Stimulated activated CD8-positive, alpha-beta memory T cell treated with anti-CD3 and anti-CD28 coated beads, Interleukin-4, amount 100 ng/mL, for 1 hour (primary cell): Measurements from ENCODE around the gene TEX48.

ENCODE experiments used
- DNase-seq, 2 donors: peaks; one replicate each; pipeline ENCODE4 v3.0.0-alpha.2; 2020; ENCODE audit warnings: low read depth in 2 of 2, low spot score in 1 of 2

Gene TEX48, protein sequence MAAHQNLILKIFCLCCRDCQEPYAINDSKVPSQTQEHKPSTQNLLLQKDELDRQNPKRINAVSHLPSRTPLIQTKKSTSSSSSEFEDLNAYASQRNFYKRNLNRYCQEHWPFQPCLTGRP

DNA sequence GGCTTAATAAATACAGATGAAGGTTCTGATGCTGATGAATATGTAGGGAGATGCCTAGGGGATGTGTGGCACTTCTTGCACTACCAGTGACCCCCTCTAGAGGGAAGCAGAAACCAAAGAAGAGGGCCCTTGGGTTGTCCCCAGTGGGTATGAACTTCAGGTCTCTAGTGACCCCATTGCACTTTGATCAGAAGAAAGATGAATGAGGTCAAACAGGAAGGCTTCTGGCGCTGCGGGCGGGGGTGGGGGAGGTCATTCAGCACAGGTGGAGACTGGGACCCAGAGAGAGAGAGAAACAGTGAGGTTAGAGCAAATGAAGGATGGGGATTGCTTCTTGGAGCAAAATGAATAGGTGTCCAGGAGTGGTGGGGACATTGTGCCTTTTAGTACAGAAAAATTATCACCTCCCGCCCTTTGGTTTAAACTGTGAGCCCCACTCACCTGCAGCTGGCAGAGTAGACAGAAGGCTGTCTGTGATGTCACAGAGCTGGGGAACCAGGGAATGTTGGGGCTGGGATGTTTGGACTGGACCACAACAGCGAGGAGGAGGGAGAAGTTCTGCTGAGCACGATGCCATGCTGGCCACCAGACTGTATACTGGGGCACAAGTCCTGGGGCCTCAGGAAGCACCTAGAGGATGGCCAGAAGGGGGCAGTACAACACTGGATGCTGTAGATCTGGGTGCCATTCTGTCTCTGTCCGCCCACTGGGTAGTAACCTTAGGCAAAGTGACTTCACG lies at the start of gene TEX48:
TSS of gene TEX48 (minus strand) at position 599 of the 739 bp plus-strand sequence. CDS start 10,469 bp downstream, outside the sequence.
- peak; percentile 46 to 52 for DNase-seq

DNA sequence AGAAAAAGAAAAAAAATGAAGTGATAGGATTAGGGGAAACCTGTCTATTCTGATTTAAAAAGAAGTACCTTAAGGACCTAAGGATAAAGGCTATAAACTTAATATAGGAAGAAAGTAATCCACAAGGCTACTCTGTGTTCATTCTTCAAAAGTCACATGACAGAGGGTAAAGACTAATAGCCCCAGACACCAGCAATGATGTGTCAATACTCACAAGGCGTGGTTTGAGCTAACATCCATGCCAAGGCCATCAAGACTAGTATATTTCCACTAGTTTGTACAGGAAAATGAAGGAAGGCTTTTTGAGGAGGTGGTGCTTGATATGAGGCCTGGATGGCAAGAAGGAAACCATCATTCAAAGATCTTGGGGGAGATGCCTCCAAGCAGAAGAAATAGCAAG lies 49.7 kb upstream of the TEX48 start:
- no peak for DNase-seq

DNA sequence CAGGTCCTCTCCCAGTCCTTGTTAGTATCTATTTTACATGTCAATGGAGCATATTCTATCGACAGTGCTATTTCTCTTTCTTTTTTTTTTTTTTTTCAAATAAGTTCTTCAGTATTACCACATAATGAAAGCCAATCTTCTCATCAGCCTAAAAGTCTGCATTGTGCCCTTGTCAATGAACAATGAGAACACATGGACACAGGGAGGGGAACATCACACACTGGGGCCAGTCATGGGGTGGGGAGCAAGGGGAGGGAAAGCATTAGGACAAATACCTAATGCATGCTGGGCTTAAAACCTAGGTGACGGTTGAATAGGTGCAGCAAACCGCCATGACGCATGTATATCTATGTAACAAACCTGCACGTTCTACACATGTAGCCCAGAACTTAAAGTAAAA lies 47.7 kb upstream of the TEX48 start:
- no peak for DNase-seq

DNA sequence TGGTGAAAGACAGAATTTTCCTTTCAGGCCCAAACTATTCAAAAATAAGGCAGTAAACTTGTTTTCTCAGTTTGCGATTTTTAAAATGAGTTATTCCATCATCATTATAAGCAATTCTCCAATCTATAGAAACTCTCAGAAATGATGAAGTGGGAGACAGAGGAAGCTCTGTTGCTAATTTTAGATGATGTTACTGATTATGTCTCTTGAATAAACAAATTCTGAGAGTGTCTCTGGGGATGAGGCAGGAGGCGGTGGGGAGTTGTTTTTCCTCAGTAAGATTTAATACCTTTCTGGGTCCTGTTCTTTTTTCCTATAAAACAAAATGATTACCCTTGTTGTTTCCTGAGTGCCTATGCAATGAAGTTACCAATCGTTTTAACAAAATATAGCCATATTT lies 43.9 kb upstream of the TEX48 start:
- no peak for DNase-seq

DNA sequence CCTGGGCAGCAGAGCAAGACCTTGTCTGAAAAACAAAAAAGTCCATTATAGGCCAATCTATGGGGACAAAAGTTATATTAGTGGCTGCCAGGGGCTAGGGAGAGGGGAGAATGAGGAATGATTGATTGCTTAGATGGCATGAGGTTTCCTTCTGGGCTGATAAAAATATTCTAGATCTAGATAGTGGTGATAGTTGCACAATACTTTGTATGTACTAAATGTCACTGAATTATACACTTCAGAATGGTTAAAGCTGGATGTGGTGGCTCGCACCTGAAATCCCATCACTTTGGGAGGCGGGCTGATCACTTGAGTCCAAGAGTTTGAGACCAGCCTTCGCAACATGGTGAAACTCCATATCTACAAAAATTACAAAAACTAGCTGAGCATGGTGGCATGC lies 42.8 kb upstream of the TEX48 start:
- no peak for DNase-seq

DNA sequence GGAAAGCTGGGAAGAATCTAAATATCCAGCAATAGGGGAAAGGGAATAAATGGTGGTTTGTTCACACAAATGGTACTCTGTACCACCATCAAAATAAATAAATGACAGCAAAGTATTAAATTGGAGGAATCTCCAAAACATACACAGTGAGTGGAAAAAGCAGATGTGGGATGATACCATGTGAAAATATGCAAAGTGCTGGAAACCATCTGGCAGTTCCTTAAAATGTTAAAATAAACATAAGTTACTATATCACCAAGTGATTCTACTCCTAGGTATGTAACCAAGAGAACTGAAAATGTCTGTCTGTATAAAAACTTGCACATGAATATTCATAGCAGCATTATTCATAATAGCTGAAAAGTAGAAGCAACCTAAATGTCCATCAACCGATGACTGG lies 41.9 kb upstream of the TEX48 start:
- DNase-seq: no peak

DNA sequence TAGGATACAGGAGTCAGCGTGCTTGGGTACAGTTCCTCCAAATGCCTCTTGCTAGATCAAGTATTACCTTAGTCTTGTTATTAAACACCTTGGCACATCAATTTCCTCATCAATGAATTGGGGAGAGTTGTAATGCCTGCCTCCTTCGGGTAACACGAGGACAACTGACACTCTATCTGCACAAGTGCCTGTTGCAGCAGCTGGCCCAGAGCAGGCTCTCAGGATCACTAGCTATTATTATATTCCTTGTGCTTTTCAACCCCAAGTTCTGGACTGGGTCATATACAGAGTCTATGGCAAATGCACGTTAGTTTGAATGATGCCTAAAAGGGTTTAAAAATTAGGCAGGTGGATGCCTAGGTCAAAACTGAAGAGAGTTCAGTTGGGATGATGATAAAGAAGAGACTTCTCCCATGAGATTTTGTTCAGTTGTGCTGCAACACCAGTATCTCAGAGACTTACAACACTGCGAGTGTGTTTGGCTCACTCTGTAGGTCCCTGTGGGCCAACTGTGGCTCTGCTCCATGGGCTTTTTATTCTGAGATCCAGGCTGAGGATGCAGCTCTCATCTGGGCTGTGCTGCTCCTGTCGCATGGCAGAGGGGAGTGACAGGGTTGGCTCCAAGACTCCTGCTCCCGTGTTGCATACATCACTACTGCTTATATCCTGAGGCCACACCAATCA lies 41.1 kb upstream of the TEX48 start:
- DNase-seq: no peak

DNA sequence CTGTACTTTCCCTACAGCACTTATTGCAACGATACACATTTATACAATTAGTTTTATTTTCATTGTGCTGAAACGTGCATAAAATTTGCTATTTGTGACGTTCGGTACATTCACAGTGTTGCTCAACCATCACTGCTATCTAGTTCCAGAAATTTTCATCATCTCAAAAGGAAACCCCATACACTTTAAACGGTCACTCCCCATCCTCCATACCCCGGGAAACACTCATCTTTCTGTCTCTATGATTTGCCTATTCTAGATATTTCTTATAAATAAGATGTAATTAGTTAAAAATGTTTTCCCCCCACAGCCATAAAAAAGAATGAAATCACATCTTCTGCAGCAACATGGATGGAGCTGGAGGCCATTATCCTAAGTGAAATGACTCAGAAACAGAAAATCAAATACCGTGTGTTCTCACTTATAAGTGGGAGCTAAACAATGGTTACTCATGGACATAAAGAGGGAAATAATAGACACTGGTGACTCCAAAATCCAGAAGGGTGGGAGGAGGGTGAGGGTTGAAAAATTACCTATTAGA lies 40.2 kb upstream of the TEX48 start:
- DNase-seq: no peak

DNA sequence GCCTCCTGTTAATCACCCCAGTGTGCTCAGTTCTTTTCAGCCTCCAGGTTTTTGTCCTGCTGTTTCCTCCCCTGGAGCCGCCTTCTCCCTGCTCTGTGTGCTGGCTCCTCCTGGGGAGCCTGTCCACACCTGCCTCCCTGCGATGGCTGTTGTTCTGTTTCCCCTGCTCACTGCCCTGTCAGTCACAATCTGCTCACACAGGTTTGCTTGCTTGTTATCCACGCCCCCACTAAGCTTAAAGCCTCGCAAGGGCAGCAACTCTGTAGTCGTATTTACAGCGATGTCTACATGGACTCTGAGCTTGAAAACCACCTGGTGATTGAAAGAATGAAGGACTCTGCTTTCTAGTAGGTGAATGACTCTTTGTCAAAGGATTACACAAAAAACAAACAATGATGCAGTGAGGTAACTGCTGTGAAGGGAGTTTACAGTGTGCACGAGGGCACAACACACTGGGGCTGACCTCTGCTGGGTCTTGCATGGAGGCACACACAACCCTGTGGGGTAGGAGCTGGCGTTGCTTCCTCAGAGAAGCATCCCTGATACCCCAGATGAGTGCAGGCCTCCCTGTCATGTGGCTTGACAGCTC lies 39.6 kb upstream of the TEX48 start:
- DNase-seq: no peak

DNA sequence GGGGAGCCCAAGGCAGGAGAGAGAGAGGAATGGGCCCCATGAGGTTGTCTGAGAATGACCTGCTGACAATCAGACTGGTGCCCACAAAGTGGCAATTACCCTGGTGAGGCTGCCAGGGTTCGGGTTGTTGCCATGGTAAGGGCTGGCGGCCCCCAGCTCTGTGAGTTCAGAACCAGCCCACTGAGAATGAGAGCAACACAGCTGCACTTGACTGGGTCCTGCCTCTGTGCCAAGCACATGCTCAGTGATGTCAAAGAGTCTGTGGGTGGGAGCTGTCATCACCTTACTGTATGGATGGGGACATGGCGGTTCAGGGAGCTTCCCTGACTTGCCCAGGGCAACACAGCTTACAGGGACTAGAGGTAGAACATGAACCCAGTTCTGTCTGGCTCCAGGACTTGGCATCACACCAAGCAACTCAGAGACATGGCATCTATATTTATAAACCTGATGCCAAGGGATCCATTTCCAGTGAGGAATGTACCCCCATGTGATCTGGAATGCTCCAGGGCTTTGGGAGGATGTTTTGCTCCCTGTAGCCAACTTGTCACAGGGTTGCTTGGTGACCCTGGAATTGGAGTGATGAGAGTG lies 38.2 kb upstream of the TEX48 start:
- DNase-seq: no peak

DNA sequence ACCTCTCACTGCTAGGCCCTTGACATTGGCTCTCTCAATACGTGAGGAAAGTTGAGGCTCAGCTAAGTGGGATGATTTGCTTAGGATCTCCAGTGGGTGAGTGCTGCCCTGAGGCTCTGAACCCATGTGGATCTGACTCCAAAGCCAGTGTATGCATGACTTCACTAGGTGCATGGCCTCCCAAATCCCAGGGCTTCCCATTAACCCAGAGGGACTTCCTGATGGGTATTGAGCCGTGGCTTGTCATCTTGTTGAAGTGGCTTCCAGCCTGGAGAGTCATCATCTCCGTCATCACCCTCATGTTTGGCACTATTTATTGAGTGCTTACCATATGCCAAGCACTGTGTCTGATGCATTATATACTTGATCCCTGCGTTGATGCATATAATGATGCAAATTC lies 37.3 kb upstream of the TEX48 start:
- no peak for DNase-seq

DNA sequence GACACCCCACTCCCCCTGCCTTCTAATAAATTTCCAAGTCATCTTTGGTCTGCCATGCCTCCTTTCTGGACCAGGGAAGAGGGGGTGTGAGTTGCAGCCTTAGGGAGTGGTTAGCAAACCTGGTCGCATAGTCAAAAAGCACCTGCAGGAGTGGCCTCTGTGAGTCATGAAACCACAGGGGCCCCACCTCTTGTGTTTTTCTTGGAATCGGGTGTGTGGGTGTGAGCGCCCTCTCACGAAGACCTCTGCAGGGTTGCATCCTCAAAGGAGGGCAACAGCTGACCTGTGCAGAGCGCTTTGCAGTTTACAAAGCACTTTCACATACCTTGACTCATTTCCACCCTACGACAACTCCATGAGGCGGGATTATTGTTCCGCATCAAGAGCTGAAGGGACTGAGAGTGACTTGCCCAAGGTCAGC lies 36.8 kb upstream of the TEX48 start:
- DNase-seq: peak; percentile 41 to 62

DNA sequence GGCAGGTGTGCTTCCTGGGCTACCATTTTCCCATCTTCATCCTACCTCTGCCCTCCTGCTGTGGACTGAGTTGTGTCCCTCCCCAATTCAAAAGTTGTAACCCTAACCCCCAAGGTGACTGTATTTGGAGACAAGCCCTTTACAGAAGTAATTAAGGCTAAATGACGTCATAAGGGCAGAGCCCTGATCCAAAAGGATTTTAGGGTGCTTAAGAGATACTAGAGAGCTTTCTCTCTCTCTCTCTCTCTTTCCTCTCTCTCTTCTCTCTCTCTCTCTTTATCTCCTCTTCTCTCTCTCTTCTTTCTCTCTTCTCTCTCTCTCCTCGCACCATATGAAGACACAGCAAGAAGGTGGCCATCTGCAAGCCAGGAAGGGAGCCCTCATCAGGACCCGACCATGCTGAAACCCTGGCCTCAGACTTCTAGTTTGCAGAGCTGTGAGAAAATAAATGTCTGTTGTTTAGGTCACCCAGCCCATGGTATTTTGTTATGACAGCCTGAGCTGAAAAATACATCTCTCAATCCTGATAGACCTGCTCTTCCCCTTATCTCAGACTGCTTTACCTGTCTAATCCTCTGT lies 36.0 kb upstream of the TEX48 start:
- DNase-seq: no peak

DNA sequence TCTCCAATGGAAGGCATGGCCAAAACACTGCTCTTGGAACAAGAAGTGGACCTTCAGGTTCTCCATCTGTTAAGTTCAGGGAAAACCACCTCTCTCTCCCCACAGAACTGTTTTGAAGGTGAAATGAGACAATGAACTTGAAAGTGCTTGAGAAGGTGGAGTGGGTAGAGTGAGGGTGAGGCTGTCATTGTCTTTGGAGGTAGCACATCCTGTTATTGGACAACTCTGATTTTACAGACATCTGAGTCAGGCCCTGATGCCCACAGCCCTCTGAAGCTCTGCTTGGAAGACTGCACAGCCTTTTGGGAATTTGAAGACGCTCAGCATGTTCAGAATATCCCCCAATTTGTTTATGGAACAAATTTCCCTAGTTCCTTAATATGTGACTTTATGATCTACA lies 27.6 kb upstream of the TEX48 start:
- no peak for DNase-seq

DNA sequence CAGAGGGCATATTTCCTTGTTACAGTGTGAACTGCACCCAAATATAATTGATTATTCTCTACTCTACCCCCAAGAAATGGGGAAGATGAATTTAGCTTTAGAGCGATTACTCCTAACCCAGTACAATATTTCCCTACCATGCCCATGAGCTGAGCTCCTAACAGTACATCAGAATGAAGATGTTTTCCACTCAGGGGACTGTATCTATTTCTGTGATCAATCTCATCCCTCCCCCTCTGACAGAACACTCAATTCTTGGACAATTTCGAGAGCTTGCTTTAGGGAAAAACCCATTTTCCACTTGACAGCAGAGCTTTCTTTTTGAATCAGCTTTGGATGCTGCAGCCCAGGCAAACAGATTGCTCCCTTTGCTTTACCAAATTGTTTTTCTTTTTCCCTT lies 24.7 kb upstream of the TEX48 start:
- DNase-seq: no peak

DNA sequence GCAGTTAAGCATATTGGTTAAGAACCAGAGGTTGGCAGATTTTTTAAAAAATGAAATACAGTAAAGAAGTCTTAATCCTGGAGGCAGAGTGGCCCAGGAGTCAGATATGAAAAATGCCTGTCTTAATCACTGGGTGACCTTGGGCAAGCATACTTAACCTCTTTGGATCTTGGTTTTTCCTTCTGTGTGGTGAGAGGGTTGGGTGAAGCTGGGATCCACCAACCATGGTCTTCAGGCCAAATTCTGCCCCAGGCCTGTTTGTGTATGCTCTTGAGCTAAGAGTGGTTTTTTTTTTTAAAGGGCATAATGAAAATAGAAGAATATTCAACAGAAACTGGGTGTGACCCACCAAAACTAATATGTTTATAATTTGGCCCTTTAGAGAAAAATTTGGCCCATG lies 20.0 kb upstream of the TEX48 start:
- no peak for DNase-seq

DNA sequence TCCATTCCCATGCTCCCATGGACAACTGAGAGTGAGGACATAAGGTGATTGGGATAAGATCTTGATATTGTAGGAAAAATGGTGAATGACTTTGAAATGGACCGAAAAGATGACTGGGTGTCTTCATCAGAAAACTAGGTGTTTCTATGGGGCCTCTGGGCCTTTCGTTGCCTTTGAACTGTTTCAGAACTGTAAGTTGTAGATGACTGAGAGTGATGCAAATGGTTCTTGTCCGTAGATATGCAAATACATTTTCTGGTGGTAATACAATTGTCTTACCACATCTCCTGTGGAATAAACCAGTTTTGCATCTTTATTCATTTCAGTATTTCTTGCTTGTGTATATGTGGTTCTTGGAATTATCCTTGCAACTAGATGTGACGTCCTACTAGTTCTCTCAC lies 16.0 kb upstream of the TEX48 start:
- DNase-seq: no peak

DNA sequence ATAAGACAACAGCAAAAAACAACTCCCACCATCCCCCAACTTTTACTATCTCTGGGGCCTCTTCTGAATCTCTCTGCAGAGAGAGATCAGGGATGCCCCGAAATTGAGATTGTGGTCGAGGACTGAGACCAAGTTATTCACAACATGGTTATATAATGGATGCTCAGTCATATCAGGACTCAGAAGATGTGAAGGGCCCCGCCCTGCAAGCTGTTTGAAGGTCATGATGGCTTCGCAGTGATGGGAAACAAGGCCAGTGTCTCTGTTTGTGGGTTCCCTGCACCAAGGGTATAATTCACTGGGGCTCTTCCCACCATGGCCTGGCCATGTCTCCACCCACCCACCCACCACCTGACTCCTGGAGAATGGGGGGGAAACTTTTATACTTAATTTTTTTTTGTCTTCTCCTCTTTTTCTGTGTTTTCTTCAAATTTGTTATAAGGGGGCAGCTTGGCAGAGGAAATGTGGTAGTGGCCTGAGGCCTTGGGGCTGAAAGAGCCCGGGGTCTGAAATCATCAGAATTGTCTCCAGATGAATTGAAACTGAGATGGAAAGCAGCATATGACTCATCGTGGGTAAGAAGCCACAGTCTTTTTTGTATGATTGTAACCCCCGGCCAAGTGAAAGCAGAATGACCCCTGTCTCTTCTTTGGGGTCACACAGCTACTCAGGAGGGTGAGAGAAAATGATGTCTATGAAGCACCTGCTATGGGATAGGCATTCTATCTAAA lies 15.0 kb upstream of the TEX48 start:
- no peak for DNase-seq

DNA sequence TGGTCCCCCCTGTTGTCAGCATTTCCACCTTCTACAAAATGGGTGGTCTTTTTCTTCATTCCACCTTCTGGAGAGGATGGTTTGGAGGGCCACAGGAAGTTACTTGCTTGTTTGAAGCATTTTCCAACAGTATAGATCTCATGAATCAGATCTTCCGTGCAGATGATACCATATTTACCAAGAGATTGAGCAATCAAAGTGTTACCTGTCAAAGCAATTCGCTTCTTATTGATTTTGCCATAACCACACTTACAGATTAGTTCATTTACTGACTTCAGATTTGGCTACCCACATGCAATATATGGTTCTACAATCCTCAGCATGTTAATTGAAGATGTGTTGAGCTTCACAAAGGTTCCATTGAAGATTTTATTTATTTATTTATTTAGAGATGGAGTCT lies 14.0 kb upstream of the TEX48 start:
- DNase-seq: no peak

DNA sequence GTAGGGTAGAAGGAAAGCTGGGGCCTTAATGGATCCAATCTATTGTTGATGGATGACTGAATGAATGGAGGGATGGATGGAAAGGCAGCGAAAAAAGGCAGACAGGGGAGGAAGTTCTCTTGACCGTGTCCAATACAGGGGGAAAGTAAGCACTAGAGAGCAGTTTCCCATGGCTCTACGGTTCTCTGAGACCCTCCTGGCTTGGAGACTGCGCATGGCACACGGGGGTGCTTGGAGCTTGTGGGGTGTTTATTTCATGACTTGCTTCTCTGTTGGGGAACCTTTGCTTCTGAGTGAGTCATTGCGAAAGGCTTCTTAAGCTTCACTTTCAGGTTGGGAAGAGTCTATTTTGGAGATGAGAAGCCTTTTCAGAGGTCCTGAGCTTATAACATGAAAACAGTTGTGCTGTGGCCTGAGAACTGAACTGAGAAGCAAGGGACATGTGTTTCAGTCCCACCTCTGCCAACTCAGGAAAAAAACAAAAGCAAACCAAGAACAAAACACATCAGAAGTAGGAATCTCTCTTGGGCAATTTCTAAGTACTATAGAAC lies 12.8 kb upstream of the TEX48 start:
- DNase-seq: no peak
